Stimulated activated CD8-positive, alpha-beta memory T cell treated with anti-CD3 and anti-CD28 coated beads, Interleukin-2, amount 100 ng/mL, for 1 hour (primary cell): Measurements from ENCODE around the gene HIRIP3.

Source experiments
- DNase-seq, 2 donors: peaks; one replicate each; pipeline ENCODE4 v3.0.0-alpha.2; 2020; ENCODE audit warnings: low read depth in 2 of 2

Gene HIRIP3

GRCh38 chr16:29983420-29984136 is 11.8 kb downstream of the HIRIP3 start:
- DNase-seq = no peak

GRCh38 chr16:29982560-29983419 is 12.6 kb downstream of the HIRIP3 start:
- DNase-seq = no peak

GRCh38 chr16:29978564-29979270 is 16.7 kb downstream of the HIRIP3 start:
- DNase-seq = no peak

GRCh38 chr16:29978081-29978480 is 17.3 kb downstream of the HIRIP3 start:
- DNase-seq = no peak

- DNase-seq = no peak
These were observed 18.2 kb downstream of the HIRIP3 start for GRCh38 chr16:29977063-29977825.

- DNase-seq = no peak
These were observed 19.5 kb downstream of the HIRIP3 start for GRCh38 chr16:29975811-29976511.

GRCh38 chr16:29975134-29975538 is 20.3 kb downstream of the HIRIP3 start:
- DNase-seq = no peak

- DNase-seq = no peak
These were observed 20.9 kb downstream of the HIRIP3 start for GRCh38 chr16:29974291-29975133.

GRCh38 chr16:29973384-29974246 is 21.8 kb downstream of the HIRIP3 start, which contains the start of gene TAOK2:
TSS of gene TAOK2 (plus strand) at chr16:29973868. CDS start at chr16:29977773, 3,905 bp downstream.
- peak; percentile 85 to 88 for DNase-seq

- DNase-seq = no peak
These were observed 22.4 kb downstream of the HIRIP3 start for GRCh38 chr16:29972992-29973383.

GRCh38 chr16:29972500-29972899 is 22.9 kb downstream of the HIRIP3 start:
- no peak for DNase-seq

GRCh38 chr16:29971304-29971703 is 24.1 kb downstream of the HIRIP3 start:
- no peak for DNase-seq

- no peak for DNase-seq
These were observed 27.2 kb downstream of the HIRIP3 start for GRCh38 chr16:29968205-29968604.

- no peak for DNase-seq
These were observed 32.2 kb downstream of the HIRIP3 start for GRCh38 chr16:29963021-29963743.

GRCh38 chr16:29962344-29962994 is 32.9 kb downstream of the HIRIP3 start:
- DNase-seq = no peak

GRCh38 chr16:29961479-29962343 is 33.7 kb downstream of the HIRIP3 start, which contains the start of gene TMEM219:
TSS of gene TMEM219 (plus strand) at chr16:29962079. CDS start at chr16:29963144, 1,065 bp downstream.
- peak; percentile 87 for DNase-seq

- DNase-seq = no peak
These were observed 34.3 kb downstream of the HIRIP3 start for GRCh38 chr16:29961127-29961478.
